Uterus (tissue), 4 donors: Measurements from ENCODE around the gene AFF4. TPM values are rescaled to one million over a fixed set of nuclear protein-coding genes. Genes with fewer than 3 reads are reported as not detected.
A peak's percentile ranks its signal among the peaks of the same experiment; 100 is the strongest.

Source experiments
- DNase-seq, 2 donors: peaks; one replicate each; pipeline ENCODE4 v3.0.0-alpha.2; 2019 to 2020
- H3K27ac ChIP-seq, 2 donors: fragments of 200-600 bp; sonication (generic); 1 replicate in 1 of 2; 2 replicates in 1 of 2; pipeline ENCODE4 v1.5.1; 2016 to 2018
- H3K27me3 ChIP-seq, 2 donors: fragments of 200-600 bp; sonication (generic); one replicate each; pipeline ENCODE4 v1.5.1; 2018 to 2019; ENCODE audit warnings: control low read depth in 1 of 2
- H3K36me3 ChIP-seq, 2 donors: fragments of 200-600 bp; sonication (generic); one replicate each; pipeline ENCODE4 v1.5.1; 2019; ENCODE audit warnings: control low read depth in 1 of 2
- H3K4me1 ChIP-seq, 2 donors: fragments of 200-600 bp; sonication (generic); one replicate each; pipeline ENCODE4 v1.5.1; 2018 to 2019; ENCODE audit warnings: control low read depth in 1 of 2
- H3K4me3 ChIP-seq, 2 donors: fragments of 200-600 bp; sonication (generic); 1 replicate in 1 of 2; 2 replicates in 1 of 2; pipeline ENCODE4 v1.5.1; 2018 to 2019; ENCODE audit warnings: mild to moderate bottlenecking in 1 of 2
- H3K9me3 ChIP-seq, 2 donors: fragments of 200-600 bp; sonication (generic); one replicate each; pipeline ENCODE4 v1.5.1; 2019; ENCODE audit warnings: control low read depth in 1 of 2
- CTCF ChIP-seq, 4 experiments: fragments of 200-600 bp in 2 of 4; fragments of 450-650 bp in 2 of 4; sonication (generic) in 2 of 4; IDR thresholded peaks; one replicate each; pipeline ENCODE4 v1.5.1; 2016 to 2019; ENCODE audit warnings: antibody characterized with exemption in 4 of 4, mild to moderate bottlenecking in 2 of 4, moderate library complexity in 1 of 4
- POLR2A ChIP-seq, 2 donors: fragments of 450-650 bp; IDR thresholded peaks; one replicate each; pipeline ENCODE4 v1.6.1; 2016; ENCODE audit warnings: antibody characterized with exemption in 2 of 2, mild to moderate bottlenecking in 1 of 2, moderate library complexity in 1 of 2
- intact Hi-C: fragments of 100-400 bp; cut with DNase I; formaldehyde crosslinking; loops from one replicate; pipeline ENCODE4 v1.15.1; 2023; ENCODE audit warnings: low total_unique reads
- total RNA-seq, 4 donors: library from RNA; depleted of rRNA in 3 of 4; stranded (reverse); fragments of >200 nt in 3 of 4; gene quantifications; one replicate each; pipeline versions ENCODE4 v1.1.0 to v1.2.4, GENCODE V29; 2014 to 2023
- donor health status: DM: yes; HTN: yes; CAD: no.

AFF4 gene
- total RNA-seq, 4 donors from 2014 or later, result 39.1 to 104 (median 66.5) TPM

GRCh38 chr5:132887283-132887682 is 76.2 kb downstream of the AFF4 start:
- intact Hi-C loops, result loop anchor here (10.0 kb wide), 1 partner anchor 62 kb away; no protein-coding TSS in a partner anchor
- Histone ChIP-seq H3K4me3 (no peak overlapping the region), H3K4me1 (no peaks in the 10 kb centered on the region), H3K36me3 (no peaks in the 10 kb centered on the region), H3K27me3 (no peaks in the 10 kb centered on the region), H3K9me3 (no peaks in the 10 kb centered on the region), H3K27ac (no peak overlapping the region)
- TF ChIP-seq CTCF (IDR thresholded peaks at IDR 0.05) (no peak), POLR2A (IDR thresholded peaks at IDR 0.05) (no peak)
- DNase-seq, result no peak

- Histone ChIP-seq H3K36me3 (no peaks in the 10 kb centered on the region), H3K4me1 (no peaks in the 10 kb centered on the region), H3K4me3 (no peak overlapping the region), H3K27me3 (no peaks in the 10 kb centered on the region), H3K9me3 (no peaks in the 10 kb centered on the region), H3K27ac (no peak overlapping the region)
- no peak for TF ChIP-seq CTCF (IDR thresholded peaks at IDR 0.05)
- TF ChIP-seq POLR2A (IDR thresholded peaks at IDR 0.05), result no peak
- intact Hi-C loops, result loop anchor here (10.0 kb wide), 1 partner anchor 61 kb away; no protein-coding TSS in a partner anchor
- no peak for DNase-seq
These were observed 77.2 kb downstream of the AFF4 start for GRCh38 chr5:132886064-132886823.

GRCh38 chr5:132884548-132884947 is 78.9 kb downstream of the AFF4 start:
- no peak for TF ChIP-seq POLR2A (IDR thresholded peaks at IDR 0.05)
- no peak for TF ChIP-seq CTCF (IDR thresholded peaks at IDR 0.05)
- no peak for DNase-seq
- Histone ChIP-seq H3K36me3 (no peaks in the 10 kb centered on the region), H3K4me1 (no peaks in the 10 kb centered on the region), H3K27ac (peak overlapping the region in 1 of 2 donors; percentile 2), H3K9me3 (no peaks in the 10 kb centered on the region), H3K4me3 (no peak overlapping the region), H3K27me3 (no peaks in the 10 kb centered on the region)
- intact Hi-C loops, result loop anchor here (10.0 kb wide), 1 partner anchor 60 kb away; no protein-coding TSS in a partner anchor

- no peaks in the 10 kb centered on the region for H3K9me3 ChIP-seq
- H3K27ac ChIP-seq, result no peak overlapping the region
- H3K36me3 ChIP-seq, result no peaks in the 10 kb centered on the region
- TF ChIP-seq CTCF (IDR thresholded peaks at IDR 0.05) (peak; percentile 37 to 70 (median 60)), POLR2A (IDR thresholded peaks at IDR 0.05) (no peak)
- no peaks in the 10 kb centered on the region for H3K4me1 ChIP-seq
- DNase-seq, result peak in 1 of 2 donors; percentile 45
- no peak overlapping the region for H3K4me3 ChIP-seq
- intact Hi-C loops, result loop anchor here (10.0 kb wide), 1 partner anchor 59 kb away; no protein-coding TSS in a partner anchor
- no peaks in the 10 kb centered on the region for H3K27me3 ChIP-seq
These were observed 80.1 kb downstream of the AFF4 start for GRCh38 chr5:132883261-132883834.

- TF ChIP-seq CTCF (IDR thresholded peaks at IDR 0.05) (no peak), POLR2A (IDR thresholded peaks at IDR 0.05) (no peak)
- Histone ChIP-seq H3K36me3 (no peaks in the 10 kb centered on the region), H3K27ac (no peak overlapping the region), H3K4me1 (no peaks in the 10 kb centered on the region), H3K9me3 (no peaks in the 10 kb centered on the region), H3K4me3 (no peak overlapping the region), H3K27me3 (no peaks in the 10 kb centered on the region)
- DNase-seq, result no peak
- intact Hi-C loops, result no loop called here
These were observed 85.5 kb downstream of the AFF4 start for GRCh38 chr5:132877938-132878337.
